ENCODE results near the gene STPG4. TPM values are rescaled to one million over a fixed set of nuclear protein-coding genes. Genes with fewer than 3 reads are reported as not detected.

The STPG4 gene
- total and polyA plus RNA-seq, 2 of the 8 experiments (the other 6 are each of a cell fraction or from before 2014, with no cell fraction given), result 0.28 TPM; not detected in 1

GRCh38 chr2:47054036-47054555 lies 101.0 kb downstream of the STPG4 start:
- 81% methylated on average over 7 of the region's 7 CpGs; no CpG with 5 or more reads in 1 of the 2 experiments for WGBS, 2 experiments (ENCODE audit: extremely low coverage in 1 of 2, insufficient coverage in 1 of 2, insufficient read length in 1 of 2, insufficient replicate concordance in 2 of 2, low coverage in 1 of 2, low lambda C conversion rate in 2 of 2, missing lambda C conversion rate in 1 of 2)
- CTCF ChIA-PET (ENCODE audit: partially characterized antibody), result no interaction called here
- no peak overlapping the region for H2AK5ac ChIP-seq (ENCODE audit: low read depth, low read length)
- no peak for TF ChIP-seq CBX5 (IDR thresholded peaks at IDR 0.05; ENCODE audit: low read depth, low read length)
- no peak for TF ChIP-seq BACH1 (IDR thresholded peaks at IDR 0.05; ENCODE audit: low read length)

More at GRCh38 chr2:47054036-47054555, 101.0 kb downstream of the STPG4 start:
- Histone ChIP-seq H4K8ac (ENCODE audit: extremely low read depth, insufficient read depth, low read length) (no peak overlapping the region), H3K36me3 (ENCODE audit: control insufficient read depth in 2 of 4, insufficient read depth in 4 of 4, low read length in 3 of 4) (peaks cover 0 to 3% (median 0%) of the 10 kb centered on the region in 4 experiments; a peak in 3 of 8 replicates), H3K56ac (replicated peaks; ENCODE audit: insufficient read length, low read depth, low read length) (no peak overlapping the region), H3K79me1 (ENCODE audit: low read depth, low read length) (no peaks in the 10 kb centered on the region), H4K5ac (ENCODE audit: insufficient read length, low read depth, low read length) (no peak overlapping the region), H3K27ac (ENCODE audit: low read depth, low read length) (no peak overlapping the region), H3K79me2 (ENCODE audit: control insufficient read depth in 1 of 2, insufficient read depth in 2 of 2, low read length in 2 of 2) (no peaks in the 10 kb centered on the region), H3K23ac (ENCODE audit: insufficient read length) (no peak overlapping the region), H3K4me1 (replicated peaks in 1 of 4; ENCODE audit: control insufficient read depth in 3 of 4, insufficient read depth in 4 of 4, low read length in 3 of 4) (peaks cover 3 to 19% (median 9%) of the 10 kb centered on the region in 4 experiments), H3K27me3 (replicated peaks in 1 of 4; ENCODE audit: control insufficient read depth in 3 of 4, extremely low read depth in 1 of 4, insufficient read depth in 3 of 4, low read length in 3 of 4) (no peaks in the 10 kb centered on the region), H4K91ac (replicated peaks; ENCODE audit: insufficient read length, low read length) (no peak overlapping the region), H2BK120ac (replicated peaks; ENCODE audit: low read depth, low read length) (no peak overlapping the region), H3K4ac (replicated peaks; ENCODE audit: insufficient read length, low read depth, low read length) (no peak overlapping the region), H3K9me3 (ENCODE audit: insufficient read depth in 2 of 2, low read depth in 1 of 2, low read length in 1 of 2) (no peaks in the 10 kb centered on the region), H3K9ac (replicated peaks in 1 of 4; ENCODE audit: extremely low read depth in 1 of 4, low read depth in 3 of 4, low read length in 3 of 4) (no peak overlapping the region), H4K20me1 (replicated peaks in 1 of 2; ENCODE audit: control insufficient read depth in 1 of 2, insufficient read depth in 2 of 2, low read length in 2 of 2) (no peaks in the 10 kb centered on the region), H3K4me3 (ENCODE audit: extremely low read depth in 1 of 4, insufficient read depth in 2 of 4, low read depth in 3 of 4, low read length in 4 of 4) (no peak overlapping the region), H3K14ac (ENCODE audit: insufficient read length) (no peak overlapping the region), H2BK5ac (ENCODE audit: low read depth, low read length) (no peak overlapping the region), H2AFZ (ENCODE audit: low read length) (no peak overlapping the region), H3K18ac (ENCODE audit: extremely low read depth, low read length) (no peak overlapping the region), H2BK15ac (ENCODE audit: low read length) (no peak overlapping the region), H3K23me2 (ENCODE audit: low read depth, low read length) (no peaks in the 10 kb centered on the region), H3K4me2 (ENCODE audit: insufficient read depth in 1 of 2, low read depth in 2 of 2, low read length in 2 of 2) (no peak overlapping the region), H2BK20ac (ENCODE audit: low read length) (no peak overlapping the region), H2BK12ac (ENCODE audit: low read depth, low read length) (no peak overlapping the region)
- no peak for DNase-seq (ENCODE audit: low read depth in 1 of 2, low spot score in 2 of 2)
- FAIRE-seq, result no peak
- POLR2A ChIA-PET (ENCODE audit: partially characterized antibody), result interaction anchor here (1.4 kb wide), 1 partner anchor 14 kb away, joined by 5 read pairs; no protein-coding TSS in a partner anchor

Data from H1 (cell line).